Epithelial cell of esophagus (primary cell): ENCODE measurements around the gene PHLDB3.
"Not testable (repeated sequence)": the region's sequence is repeated elsewhere in the genome, so short reads cannot be mapped to it uniquely, and the experiment has no call there.

Experiments used
- DNase-seq: peaks from one replicate; pipeline ENCODE4 v3.0.0; 2010; ENCODE audit warnings: low read depth
- H3K4me3 ChIP-seq: 2 replicates; pipeline ENCODE4 v1.5.1; 2011; ENCODE audit warnings: mild to moderate bottlenecking, low read length, control low read depth
- CTCF ChIP-seq: IDR thresholded peaks from 2 replicates; pipeline ENCODE4 v1.5.1; 2011; ENCODE audit warnings: low read depth, mild to moderate bottlenecking, low read length, control low read depth, inconsistent platforms; ENCODE audit not compliant: insufficient read depth; ENCODE audit errors: missing control alignments

Gene PHLDB3

DNA sequence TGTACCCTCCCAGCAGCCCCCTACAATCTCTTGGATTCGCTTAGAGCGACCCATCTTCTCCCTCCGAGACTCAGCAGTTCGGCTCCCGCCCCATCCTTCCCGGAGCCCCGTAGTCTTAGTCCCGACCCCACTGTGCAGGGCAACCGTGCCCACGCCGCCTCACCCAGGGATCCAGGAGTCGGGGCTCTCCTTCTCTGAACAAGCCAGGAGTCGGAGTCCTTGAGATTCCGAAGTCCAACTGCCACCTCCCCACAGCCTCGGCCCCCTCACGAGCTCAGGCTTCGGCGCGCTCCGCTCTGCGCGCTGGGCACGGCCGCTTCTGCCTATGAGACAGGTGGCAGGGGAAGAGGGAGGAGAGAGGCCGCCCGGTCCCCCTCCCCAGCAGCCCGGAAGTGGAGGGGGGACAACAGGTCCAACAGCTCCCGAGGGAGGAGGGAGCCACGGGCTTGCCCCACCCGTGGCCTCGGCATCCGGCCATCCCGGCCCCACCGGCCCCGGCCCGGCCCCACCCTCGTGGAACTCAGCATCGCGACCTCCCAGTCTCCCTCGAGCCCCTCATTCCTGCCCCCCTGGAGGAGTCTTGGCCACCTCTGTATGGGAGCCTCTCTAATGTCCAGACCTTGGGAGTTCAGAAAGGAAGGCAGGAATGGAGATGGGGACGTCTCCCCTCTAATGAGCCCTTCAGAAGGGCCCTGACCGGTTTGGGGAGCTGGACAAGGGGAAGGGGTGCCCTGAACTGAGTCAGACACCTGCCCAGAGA is at the start of gene PHLDB3:
PHLDB3 (minus strand) TSS at position 321 of the 760 bp plus-strand sequence. CDS start 628 bp downstream, outside the sequence.
- H3K4me3 ChIP-seq: peak within 1 kb of the TSS; percentile 97
- DNase-seq: peak; percentile 41
- TF ChIP-seq CTCF: no peak

DNA sequence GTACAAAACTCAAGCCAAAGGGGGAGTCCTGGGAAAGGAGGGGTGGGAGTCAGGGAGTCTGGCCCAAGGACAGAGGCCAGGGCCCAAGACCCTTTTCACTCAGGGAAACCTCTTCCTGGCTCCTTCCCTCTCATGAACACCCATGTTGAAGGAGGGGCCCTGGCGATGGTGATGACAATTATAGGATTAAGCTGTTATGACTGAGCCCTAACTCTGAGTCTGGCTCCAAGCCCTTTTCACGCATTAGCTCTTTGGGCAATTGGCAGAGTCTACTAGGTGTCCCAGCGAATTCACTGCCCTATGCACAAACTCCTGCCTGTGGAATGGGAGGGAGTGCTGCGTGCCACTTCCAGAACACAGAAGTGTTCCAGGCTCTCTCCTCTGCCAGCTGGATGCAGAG is 49.1 kb upstream of the PHLDB3 start:
- no peak for DNase-seq
- H3K4me3 ChIP-seq: no peak overlapping the region
- no peak for TF ChIP-seq CTCF

- TF ChIP-seq CTCF: no peak
- no peak overlapping the region for H3K4me3 ChIP-seq
- no peak for DNase-seq
Observed at GRCh38 chr19:43552616-43553015, 48.1 kb upstream of the PHLDB3 start.

DNA sequence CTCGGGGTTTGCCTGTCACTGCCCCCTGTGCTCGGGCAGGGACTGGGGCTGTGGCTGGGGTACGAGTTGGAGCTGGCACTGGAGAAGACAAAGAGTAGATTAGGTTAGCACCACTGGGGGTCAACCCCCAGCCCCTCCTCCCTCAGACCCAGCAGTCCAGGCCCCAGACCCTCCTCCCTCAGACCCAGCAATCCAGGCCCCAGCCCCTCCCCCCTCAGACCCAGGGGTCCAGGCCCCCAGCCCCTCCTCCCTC is 47.6 kb upstream of the PHLDB3 start:
- H3K4me3 ChIP-seq: no peak overlapping the region
- TF ChIP-seq CTCF: no peak
- DNase-seq: no peak

- no peak for DNase-seq
- H3K4me3 ChIP-seq: no peak overlapping the region
- no peak for TF ChIP-seq CTCF
Observed at GRCh38 chr19:43551399-43552197, 47.1 kb upstream of the PHLDB3 start.

DNA sequence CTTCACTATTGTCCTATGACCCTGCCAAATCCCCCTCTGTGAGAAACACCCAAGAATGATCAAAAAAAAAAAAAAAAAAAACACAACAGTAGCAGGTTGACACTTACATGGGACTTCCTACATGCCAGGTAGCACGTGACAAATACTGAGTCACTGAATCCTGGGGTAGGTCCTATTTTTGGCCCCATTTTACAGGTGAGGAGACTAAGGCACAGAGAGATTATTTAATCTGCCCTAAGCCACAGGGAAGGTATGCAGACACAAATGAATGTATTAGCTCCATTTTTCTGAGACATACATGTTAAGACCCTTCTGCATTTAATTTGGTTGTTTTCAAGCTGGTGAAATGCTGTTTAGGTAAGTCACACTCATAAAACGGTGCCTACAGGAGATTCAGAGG is 44.2 kb upstream of the PHLDB3 start:
- H3K4me3 ChIP-seq: no peak overlapping the region
- no peak for TF ChIP-seq CTCF
- DNase-seq: no peak

DNA sequence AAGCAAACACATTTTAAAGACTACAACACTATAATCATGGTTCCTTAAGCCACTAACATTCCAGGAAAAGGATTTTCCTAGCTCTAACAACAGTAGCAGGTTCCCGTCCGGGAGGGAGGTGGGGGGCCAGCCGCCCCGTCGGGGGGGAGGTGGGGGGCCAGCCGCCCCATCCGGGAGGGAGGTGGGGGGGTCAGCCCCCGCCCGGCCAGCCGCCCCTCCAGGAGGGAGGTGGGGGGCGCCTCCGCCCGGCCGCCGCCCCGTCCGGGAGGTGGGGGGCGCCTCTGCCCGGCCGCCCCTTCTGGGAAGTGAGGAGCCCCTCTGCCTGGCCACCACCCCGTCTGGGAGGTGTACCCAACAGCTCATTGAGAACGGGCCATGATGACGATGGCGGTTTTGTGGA is 43.4 kb upstream of the PHLDB3 start:
- not testable (repeated sequence) for DNase-seq, H3K4me3 ChIP-seq
